Skin of body (tissue), 2 donors: ENCODE data around the gene FOSL2. TPM values are rescaled to one million over a fixed set of nuclear protein-coding genes. Genes with fewer than 3 reads are reported as not detected.
"Not testable (repeated sequence)": the region's sequence is repeated elsewhere in the genome, so short reads cannot be mapped to it uniquely, and the experiment has no call there.

Source experiments
- DNase-seq: peaks from one replicate; lab custom pipeline; 2025; lab: John Stamatoyannopoulos, UW
- total RNA-seq: library from RNA; depleted of rRNA; stranded (reverse); fragments of >200 nt; gene quantifications from one replicate; pipeline ENCODE4 v1.2.3, GENCODE V29; 2014

The FOSL2 gene
- total RNA-seq, 1 donor from 2014 or later = 62.8 TPM

DNA sequence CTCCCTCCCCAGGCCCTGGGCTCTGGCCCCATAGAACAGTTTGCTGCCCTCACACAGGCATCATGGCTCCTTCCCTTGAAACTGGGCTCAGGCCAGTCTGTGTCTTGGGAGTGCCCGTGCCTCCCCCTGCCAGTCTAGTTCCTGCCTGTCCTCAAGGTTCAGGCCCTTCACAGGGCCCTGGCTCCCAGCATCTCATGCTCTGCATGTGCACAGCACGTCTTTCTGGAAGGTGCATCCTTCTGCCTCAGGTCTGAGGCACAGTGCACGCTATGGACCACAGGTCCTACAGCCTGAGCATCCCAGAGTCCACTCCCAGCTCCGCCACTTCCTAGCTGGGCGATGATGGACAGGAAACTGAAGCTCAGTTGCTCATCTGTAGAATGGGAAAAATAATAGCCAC lies 35.6 kb upstream of the FOSL2 start:
- DNase-seq = no peak

DNA sequence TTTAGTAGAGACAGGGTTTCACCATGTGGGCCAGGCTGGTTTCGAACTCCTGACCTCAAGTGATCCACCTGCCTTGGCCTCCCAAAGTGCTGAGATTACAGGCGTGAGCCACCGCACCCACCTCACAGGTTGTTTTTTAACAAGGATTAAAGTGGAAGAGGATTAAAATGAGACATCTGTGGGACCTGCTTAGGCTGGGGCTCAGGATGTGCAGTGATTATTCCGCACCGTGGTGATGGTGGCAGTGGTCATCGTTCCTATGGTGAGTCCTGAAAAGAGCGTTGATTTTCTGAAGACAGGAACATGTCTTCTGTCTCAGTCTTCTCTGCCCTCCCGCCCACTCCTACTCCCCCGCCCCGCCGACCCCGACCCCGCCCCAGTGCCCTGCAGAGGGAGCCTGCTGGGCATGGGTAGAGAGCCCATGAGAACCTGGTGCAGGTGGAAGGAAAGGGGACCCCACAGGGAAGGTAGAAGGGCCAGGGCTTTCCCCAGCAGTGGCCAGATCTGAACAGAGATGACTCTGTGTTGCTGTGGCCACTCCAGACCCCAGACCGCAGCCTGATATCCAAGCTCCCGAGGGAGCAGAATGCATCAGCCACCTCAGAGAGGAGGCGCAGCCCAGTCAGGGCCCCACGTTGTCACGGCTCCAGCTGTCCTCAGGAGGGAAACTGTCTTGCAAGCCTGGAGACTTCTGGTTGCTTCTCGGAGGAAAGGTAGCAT lies 34.5 kb upstream of the FOSL2 start:
- DNase-seq = no peak

DNA sequence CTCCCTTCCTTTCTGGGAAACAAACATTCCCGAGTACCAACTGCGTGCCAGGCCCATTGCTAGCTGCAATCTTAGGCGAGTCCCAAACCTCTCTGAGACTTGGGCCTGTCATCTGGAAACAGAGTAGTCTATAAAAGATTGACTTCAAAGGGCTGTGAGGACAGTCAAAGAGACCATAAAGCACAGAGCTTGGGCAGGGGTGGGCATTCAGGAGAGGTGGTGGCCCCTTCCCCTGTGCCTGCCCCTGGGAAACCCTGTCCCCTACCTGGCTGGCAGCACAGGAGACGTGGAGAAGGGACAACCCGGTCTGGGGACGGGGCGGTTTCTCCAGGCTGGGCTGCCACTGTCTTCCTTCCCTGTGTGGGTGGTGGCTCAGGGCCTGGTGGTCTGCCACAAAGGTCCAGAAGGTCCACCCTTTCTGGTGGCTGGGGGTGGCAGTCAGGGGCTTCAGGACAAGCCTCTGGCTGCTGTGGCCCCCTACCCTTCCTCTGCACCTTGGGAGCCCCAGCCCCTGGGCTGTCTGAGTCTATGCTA lies 33.9 kb upstream of the FOSL2 start:
- DNase-seq = no peak

DNA sequence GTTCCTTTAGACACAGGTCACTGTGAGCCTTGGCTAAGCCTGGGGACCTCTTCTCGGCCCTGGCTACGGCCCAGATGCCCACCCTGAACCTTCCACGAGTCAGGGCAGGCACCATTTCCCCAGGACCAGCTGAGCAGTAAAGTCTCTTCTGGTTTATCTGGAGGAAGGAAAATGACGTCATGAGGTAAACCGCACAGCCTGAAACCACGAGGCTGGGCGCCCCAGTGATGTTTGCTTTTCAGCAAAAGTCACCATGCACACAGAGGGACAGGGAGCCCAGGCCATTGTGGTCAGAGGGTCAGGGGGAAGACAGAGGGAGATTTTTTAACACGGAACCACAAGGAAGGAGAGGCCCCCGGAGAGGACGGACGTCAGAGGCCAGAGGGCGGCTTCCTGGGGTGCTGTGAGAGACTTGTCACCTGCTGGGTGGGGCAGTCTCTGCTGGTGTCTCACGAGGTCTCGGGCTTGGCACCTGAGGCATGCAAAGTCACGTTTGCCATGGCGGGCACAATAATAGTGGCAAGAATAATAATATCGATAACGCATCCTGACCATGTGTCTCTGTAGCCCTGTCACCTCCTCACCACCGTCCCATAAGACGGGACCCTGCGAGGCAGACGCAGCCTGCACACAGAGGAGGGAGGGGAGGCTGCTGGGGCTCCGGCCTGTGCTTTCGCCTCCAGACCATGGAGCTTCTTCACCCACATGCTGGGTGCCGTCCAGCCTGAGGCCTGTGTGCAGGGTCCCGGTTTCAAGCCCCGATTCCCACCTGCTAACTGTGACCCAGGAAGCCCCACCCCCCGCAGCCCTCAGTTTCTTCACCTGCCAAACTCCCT lies 33.2 kb upstream of the FOSL2 start:
- no peak for DNase-seq

DNA sequence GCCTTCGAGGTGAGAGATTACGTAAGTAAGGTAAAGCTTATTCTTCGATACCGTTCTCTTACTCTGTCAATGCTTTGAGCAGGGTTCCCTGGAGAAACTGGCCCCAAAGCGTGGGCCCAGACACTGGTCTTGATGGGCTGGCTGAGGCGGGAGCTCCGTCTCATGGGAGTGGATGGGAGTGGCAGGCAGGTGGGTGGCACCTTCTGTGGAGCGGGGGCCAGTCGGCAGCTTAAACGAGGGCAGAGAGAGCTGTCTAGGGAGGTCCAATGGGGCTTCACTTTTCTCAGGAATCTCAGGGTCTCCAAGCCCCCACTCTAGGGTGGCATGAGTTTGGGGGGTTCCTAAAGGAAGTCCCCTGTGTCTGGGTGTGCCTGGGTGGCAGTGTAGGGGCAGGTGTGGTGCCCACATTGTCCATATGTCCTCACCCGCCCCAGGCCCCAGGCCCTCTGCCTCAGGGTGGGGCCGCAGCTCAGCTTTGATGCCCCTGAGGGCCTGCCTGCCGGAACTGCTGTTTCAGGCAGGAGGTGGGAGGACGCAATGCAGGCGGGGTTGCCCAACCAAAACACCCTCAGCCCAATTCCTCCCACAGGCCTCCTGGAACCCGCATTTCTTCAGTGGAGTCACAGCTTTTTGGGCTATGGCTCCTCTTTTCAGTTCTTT lies 32.5 kb upstream of the FOSL2 start:
- no peak for DNase-seq

DNA sequence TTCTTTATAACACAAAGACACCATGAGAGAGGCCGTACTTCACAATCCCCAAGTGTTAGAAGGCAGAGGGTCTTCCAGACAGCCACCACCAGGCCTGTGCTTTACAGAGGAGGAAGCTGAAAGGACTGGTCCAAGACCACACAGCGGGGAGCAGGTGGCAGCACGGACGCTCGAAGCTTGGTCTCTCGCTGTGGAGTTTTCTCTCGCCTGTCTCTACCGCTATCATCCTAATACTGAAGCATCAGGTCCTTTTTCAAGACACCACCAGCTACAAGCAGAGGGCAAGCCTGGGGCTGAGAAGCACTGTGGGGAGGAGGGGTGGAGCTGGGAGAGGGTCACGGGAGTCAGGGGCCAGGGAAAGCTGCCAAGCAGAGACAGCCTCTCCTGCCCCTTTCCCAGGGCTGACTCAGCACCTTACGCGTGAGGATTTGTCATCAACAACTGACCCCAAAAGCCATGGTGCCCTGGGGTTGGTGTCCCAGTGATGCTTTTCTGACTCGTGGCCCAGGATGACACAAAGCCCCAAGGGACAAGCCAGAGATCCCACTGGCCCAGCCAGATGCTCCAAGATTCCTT lies 31.9 kb upstream of the FOSL2 start:
- DNase-seq = no peak

DNA sequence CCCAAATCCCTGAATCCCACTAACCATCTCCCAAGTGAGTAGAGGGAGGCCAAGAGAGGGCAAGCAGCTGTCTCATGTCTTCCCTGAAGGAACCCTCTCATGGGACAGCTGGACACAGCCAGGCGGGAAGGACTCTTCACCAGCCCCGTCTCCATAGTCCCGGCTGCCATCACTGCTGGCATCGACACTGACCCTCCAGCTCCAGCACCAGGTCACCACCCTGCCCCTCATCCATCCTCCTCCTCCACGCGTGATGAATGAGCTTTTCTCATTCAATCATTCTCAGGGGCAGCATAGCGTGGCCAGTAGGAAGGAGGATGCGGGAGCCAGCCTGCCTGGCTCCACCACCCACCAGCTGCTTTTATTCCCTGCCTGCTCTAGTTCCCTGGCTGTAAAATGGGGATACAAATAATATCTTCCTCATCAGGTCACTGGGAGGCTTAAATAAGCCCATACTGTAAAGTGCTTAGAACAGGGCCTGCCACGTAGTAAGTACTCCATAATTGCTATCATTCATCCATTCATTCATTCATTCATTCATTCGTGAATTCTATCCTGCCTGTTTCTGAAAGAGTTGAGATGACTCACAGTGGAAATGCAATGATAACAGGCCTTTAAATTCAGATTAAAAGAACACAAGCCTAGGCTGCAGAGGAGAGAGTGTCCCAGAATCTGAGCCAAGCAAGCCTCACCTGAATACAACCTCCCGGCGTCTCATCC lies 30.5 kb upstream of the FOSL2 start:
- no peak for DNase-seq

DNA sequence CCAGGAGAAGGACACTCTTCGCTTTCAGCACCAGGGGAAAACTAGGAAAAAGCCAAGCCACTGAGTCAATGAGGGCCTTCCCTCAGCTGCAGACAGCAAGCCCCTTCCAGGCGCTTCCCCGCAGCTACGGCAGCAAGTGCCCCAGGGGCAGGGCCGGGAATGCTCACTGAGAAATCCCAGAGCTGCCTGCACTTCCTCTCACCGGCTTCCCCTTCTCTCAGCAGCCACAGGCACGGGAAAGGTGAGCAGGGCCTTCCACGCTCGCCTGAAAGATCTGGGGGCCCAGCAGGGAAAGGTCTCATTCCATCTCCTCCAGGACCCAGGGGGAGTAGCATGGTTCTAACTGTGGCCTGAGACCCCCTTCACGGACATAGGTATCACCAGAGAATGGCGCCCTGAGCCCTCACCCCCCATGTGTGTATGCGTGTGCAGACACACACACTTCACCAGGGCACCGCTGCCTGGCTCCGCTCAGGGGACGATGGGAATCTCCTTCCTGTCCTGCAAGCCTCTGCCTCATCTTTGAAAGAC lies 29.6 kb upstream of the FOSL2 start:
- no peak for DNase-seq

DNA sequence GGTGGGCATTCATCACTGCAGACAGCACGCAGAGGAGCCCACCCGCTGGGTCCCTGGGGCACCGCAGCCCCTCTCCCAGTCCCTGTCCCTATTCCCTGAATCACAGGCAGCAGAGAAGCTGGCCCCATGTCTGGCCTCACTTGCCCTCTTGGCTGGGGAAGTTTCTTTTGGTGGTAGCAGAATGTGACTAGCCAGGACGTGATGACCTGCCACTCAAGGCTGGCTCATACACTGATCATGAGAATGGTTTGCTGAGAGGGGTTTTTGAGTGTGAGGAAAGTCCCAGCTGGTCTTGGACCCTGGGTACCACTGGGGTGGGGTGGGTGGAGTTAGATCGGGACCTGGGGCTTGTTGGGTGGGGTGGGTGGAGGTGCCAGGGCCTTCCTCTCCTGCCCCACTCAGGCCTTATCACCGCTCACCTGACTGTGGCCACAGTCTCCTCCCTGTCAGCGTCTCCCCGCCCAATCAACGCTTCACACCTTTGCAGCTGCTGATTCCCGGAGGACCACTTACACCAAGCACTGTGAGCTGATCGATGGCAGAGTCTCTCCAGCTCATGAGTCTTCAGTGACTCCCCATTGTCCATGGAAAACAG lies 28.9 kb upstream of the FOSL2 start:
- DNase-seq = no peak

DNA sequence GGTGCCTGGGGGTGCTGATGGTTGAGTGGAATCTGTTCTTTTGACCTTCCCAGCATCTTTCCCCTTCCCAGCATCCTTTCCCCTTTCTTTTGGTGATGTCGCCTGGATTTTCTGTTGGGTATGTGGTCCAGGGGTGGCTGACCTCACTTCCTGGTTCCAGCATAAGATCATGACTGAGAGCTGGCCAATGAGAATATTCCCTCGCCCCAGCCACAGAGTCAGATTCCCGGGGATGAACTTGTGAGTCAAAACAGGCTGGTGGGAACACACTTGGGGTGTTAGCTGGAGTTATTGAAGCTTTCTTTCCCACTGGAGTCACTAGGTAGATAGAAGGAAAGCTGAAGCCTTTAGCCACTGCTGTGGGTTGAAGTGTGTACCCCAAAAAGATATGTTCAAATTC lies 28.0 kb upstream of the FOSL2 start:
- DNase-seq = no peak

DNA sequence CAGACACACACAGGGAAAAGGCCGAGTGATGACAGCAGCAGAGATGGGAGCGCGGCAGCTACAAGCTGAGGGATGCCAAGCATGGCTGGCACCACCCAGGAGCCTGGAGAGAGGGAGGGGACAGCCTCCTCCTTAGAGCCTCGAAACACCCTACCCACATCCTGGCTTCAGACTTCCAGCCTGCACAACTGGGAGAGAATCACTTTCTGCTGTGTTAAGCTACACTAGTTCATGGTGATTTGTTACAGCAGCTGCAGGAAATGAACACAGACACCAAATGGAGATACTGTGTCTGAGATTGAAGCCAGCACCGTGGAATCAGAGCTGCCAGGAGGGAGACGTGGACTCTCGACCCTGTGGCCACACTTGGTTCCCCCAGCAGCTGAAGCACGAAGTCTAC lies 27.5 kb upstream of the FOSL2 start:
- DNase-seq = no peak

DNA sequence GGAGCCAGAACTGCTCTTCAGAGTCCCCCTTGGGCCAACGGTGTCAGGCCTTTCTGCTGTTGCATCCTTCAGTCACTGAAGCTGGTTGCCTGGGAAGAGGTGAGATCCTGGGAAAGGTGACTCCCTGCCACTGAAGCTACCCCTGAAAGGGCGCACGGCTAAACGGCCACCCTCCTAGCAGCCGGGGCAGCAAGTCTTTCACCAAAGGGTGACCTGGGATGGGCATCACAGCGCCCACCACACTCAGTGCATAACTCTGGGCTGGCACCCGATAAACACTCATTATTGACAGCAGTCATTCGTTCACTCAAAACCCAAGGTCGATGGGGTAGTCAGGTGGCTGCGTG lies 26.5 kb upstream of the FOSL2 start:
- no peak for DNase-seq

DNA sequence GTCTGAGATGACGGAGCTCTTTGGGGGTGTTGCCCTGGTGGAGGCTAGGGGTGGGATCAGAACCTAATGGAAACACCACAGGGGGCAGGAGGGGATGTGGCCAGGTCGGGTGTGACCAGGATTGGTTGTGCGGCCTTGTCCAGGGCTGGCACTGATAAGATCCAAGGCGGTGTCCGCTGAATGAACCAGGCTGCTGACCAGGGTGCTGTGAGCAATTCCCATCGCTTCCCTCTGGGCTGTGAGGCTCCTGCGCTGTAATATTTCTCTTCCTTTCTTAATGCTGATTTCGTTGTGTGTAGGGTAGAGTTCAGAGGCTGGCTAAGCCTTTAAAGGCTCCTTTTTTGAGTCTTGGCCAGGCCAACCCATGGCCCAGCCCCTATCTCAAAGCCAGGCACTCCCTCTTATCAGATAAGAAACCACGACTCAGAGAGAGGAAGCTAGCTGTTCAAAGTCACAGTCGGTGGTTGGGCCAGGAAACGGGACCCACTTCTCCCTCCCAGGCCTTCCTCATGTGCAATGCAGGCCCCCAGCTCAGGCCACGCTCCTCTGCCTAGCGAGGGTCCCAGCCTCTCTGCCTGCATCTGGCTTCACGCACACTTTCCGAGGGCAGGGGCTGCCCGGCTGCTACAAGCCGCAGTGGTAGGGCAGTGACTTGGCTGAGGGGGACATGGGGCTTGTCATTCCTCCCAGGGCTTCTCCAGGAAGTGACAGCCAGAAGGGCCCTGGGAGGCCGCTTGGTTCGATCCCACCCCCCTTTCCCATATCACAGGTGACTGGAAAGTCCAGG lies 26.0 kb upstream of the FOSL2 start:
- no peak for DNase-seq

DNA sequence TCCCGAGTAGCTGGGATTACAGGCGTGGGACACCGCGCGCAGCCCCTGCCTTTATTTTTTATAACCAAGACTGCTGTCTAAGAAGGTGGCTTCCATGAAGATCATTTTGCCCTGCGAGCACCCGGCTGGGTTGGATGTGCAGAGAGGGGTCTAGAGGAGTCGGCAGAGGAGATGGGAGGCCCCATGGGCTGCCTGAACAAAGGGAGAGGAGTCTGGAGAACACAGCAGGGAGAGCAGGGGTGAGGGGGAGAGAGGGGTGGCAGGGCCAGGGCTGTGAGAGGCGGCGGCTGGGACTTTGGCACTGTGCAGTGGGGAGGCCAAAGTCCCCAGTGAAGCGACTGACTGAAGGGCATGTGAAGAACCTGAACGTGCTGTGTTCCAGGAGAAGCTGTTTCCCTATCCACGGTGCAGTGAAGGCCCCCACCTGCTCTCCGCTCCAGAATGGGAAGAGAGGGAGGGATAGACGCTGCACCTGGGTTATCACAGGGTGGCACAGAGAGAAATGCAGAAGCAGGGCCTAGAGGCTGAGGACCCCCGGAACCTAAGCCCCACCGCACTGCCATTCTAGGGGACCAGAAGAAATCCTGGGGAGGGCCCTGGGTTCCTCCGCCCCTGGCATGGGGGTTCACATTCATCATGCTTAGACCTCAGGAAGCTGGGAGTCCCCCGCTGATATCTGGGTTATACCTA lies 24.8 kb upstream of the FOSL2 start:
- no peak for DNase-seq

DNA sequence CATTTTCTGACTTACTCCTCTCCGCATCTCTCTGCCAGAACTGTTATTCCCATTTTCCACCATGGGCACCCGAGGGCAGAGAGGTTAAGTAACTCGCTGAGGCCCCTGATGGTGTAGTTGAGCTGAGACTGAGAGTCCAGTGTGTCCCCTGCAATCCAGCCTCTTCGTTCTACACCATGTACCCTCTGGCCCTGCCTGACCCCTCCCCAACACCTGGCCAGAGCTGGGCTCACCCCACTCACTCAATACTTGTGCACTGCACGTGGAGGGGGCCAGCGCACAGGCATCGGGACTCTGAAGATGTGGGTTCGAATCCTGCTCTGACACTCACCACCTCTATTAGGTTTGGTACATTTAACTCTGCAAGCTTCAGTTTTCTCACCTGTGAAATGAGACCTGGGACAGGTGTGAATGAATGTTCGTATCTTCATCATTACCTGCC lies 24.3 kb upstream of the FOSL2 start:
- DNase-seq = no peak

DNA sequence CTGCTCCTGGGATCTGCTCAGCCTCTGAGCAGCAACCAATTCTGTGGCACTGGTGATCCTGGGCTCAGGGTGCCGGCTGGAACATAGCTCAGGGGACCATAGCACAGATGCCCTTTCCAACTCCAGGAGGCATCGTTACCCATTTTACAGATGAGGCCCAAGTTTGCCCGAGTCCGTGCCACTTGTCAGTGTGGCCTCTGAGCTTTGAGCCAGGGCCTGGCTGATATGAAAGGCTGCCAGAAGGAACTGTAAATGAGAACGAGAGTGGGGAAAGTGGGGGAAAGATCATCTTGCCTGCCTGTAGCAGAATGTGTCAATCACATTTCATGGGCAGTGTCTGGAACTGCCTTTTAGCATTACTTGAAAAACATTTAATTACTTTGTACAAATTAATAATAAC lies 23.3 kb upstream of the FOSL2 start:
- no peak for DNase-seq

DNA sequence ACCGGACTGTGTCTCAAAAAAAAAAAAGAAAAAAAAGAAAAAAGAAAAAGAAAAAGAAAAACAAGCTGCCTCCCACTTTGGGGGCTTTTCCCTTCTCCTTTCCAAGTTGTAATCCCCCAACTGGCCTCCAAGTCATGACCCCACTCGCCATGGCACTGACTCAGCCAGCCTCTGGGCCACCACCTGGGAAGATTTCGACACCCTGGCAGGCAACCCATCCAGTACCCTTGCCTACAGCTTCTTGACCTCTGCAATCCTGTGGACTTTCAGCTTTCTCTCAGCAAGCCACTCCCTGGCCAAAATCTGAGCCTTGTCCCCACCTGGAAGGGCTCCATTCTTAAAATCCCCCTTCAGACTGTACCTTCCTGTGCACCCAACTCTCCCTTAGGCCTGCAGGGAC lies 22.3 kb upstream of the FOSL2 start:
- DNase-seq = no peak

DNA sequence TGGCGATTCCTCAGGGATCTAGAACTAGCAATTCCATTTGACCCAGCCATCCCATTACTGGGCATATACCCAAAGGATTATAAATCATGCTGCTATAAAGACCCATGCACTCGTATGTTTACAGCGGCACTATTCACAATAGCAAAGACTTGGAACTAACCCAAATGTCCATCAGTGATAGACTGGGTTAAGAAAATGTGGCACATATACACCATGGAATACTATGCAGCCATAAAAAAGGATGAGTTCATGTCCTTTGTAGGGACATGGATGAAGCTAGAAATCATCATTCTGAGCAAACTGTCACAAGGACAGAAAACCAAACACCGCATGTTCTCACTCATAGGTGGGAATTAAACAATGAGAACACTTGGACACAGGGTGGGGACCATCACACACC lies 20.9 kb upstream of the FOSL2 start:
- DNase-seq = not testable (repeated sequence)

DNA sequence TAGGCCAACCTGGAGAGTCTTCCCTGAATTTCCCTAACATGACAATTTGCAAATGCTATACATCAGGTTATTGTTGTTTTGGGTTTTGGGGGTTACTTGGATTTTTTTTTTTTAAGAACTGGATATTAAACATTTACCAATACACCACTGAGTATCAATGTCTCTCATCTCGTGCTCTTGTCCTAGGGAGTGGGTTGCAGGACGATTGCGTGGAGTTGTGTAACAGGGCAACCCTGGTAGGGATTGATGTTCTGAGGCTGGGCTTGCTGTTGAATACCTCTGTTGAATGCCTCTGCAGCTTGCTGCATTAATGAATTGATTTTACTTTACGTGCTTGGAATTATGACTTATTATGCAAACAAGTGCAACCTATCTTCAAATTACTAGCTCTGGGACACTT lies 18.8 kb upstream of the FOSL2 start:
- DNase-seq = no peak
